ENCODE results near the gene RPS18. TPM values are rescaled to one million over a fixed set of nuclear protein-coding genes. Genes with fewer than 3 reads are reported as not detected.

Gene RPS18
- total RNA-seq, 1 donor from 2014 or later = 950 TPM

DNA sequence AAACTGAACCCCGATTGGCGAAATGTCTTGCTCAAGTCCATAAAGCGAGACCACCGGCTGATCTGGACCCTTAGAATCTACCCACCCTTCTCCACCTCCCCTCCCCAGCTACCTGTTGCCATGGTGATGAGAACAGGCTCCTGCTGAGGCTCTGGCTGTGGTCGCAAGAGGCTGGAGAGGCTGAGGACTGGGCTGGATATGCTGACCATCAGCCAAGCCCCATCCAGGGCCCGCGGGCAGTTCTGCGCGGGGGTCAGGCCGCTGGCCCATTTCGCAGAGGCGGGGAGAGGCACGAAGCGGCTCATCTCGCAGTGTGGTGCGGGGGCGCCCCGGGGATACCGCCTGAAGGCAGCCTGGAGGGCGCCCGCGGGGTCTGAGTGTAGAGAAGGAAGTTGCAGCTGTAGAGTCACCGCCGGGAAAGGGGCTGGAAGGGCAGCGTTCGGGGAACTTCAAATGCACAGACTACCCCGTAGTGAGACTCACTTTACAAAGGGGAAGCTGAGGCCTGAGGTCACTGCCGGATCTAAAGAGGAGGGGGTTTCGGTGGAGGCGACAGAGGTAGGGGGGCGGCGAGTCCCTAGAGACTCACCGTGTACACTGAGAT lies 41.3 kb downstream of the RPS18 start:
- TF ChIP-seq, protein P1, sequence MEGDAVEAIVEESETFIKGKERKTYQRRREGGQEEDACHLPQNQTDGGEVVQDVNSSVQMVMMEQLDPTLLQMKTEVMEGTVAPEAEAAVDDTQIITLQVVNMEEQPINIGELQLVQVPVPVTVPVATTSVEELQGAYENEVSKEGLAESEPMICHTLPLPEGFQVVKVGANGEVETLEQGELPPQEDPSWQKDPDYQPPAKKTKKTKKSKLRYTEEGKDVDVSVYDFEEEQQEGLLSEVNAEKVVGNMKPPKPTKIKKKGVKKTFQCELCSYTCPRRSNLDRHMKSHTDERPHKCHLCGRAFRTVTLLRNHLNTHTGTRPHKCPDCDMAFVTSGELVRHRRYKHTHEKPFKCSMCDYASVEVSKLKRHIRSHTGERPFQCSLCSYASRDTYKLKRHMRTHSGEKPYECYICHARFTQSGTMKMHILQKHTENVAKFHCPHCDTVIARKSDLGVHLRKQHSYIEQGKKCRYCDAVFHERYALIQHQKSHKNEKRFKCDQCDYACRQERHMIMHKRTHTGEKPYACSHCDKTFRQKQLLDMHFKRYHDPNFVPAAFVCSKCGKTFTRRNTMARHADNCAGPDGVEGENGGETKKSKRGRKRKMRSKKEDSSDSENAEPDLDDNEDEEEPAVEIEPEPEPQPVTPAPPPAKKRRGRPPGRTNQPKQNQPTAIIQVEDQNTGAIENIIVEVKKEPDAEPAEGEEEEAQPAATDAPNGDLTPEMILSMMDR (IDR thresholded peaks at IDR 0.05; ENCODE audit: borderline replicate concordance) = no peak
- Histone ChIP-seq H3K27ac (replicated peaks) (peak overlapping the region; percentile 96), H3K4me3 (peak overlapping the region; percentile 88), H3K4me1 (peaks cover 75% of the 10 kb centered on the region), H3K27me3 (ENCODE audit: low read depth) (no peaks in the 10 kb centered on the region), H3K9me3 (replicated peaks) (no peaks in the 10 kb centered on the region), H3K36me3 (peaks cover 10% of the 10 kb centered on the region)
- peak; percentile 62 for DNase-seq
- intact Hi-C loops (cut with micrococcal nuclease) = no loop called here

DNA sequence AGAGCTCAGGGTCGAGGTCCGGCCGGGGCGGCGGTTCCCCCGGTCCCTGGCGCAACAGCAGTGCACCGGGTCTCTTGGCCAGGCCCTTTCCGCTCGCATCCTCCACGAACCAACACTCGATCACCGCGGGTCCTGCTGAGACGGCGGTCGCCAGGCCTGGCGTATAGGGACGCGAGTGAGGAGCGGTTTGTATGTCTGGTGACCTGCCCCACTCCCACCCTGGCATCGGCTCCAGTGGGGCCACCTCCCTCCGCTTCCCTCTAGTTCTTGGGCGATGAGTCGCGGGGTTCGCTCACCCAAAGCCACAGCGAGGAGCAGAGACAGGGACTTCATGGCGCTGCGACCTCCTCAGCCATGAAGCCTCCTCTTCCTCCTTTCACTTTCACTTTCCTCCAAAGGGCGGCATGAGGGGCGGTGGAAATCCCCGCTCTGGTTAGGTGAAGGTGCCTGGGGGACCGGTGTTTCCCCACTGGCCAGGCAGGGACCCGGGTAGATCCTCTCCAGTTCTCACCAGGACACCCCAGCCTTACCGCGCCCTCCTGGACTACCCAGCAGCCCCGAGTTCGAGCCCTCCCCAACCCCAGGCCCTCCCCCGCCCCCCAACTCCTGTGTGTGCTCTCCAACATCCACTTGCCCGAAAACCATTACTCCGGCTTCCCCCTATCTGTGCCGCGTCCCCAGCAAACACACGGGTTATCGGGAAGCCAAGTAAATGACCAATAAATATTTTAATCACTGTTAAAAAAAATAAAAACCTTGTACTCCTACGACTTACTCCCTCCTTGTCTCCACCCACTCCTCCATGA lies 42.0 kb downstream of the RPS18 start, which contains the start of gene TAPBP:
Gene TAPBP, minus strand, starts transcription at position 370 of the 806 bp plus-strand sequence. Its CDS starts 37 bp downstream, at position 333.
- intact Hi-C loops (cut with micrococcal nuclease) = no loop called here

DNA sequence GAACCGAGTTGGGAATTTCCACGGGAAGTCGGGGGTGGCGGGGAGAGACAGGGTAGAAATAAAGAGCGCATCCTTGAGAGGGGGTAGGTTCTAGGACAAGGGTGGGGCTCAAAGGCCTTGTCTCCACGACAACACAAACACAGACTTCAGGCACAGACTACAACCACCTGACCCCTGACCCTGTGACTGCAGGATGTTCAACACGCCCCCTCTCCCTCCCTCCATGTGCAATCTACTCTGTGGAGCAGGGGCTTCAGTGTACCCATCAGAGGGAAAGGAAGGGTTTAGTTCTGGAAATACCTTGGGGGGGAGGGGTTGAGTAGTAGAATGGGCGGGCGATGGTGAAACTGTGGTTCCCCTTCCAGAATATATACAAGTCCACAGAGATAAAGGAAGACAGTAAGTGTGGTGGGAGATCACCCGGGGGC lies 42.7 kb downstream of the RPS18 start:
- Histone ChIP-seq H3K4me1 (peaks cover 88% of the 10 kb centered on the region), H3K27me3 (ENCODE audit: low read depth) (no peaks in the 10 kb centered on the region), H3K4me3 (peak overlapping the region; percentile 88), H3K36me3 (peaks cover 20% of the 10 kb centered on the region), H3K9me3 (replicated peaks) (no peaks in the 10 kb centered on the region), H3K27ac (replicated peaks) (peak overlapping the region; percentile 96)
- TF ChIP-seq, protein P1 (IDR thresholded peaks at IDR 0.05; ENCODE audit: borderline replicate concordance) = no peak
- intact Hi-C loops (cut with micrococcal nuclease) = no loop called here
- peak; percentile 60 for DNase-seq

More for the DNA sequence above, 42.0 kb downstream of the RPS18 start, which contains the start of gene TAPBP:
- Histone ChIP-seq H3K9me3 (replicated peaks) (no peaks in the 10 kb centered on the region), H3K27me3 (ENCODE audit: low read depth) (no peaks in the 10 kb centered on the region), H3K36me3 (peaks cover 14% of the 10 kb centered on the region), H3K4me3 (peak within 1 kb of the TSS; percentile 88), H3K27ac (replicated peaks) (peak within 1 kb of the TSS; percentile 96), H3K4me1 (peaks cover 82% of the 10 kb centered on the region)
- peak; percentile 56 for DNase-seq
- TF ChIP-seq, protein P1 (IDR thresholded peaks at IDR 0.05; ENCODE audit: borderline replicate concordance) = no peak

DNA sequence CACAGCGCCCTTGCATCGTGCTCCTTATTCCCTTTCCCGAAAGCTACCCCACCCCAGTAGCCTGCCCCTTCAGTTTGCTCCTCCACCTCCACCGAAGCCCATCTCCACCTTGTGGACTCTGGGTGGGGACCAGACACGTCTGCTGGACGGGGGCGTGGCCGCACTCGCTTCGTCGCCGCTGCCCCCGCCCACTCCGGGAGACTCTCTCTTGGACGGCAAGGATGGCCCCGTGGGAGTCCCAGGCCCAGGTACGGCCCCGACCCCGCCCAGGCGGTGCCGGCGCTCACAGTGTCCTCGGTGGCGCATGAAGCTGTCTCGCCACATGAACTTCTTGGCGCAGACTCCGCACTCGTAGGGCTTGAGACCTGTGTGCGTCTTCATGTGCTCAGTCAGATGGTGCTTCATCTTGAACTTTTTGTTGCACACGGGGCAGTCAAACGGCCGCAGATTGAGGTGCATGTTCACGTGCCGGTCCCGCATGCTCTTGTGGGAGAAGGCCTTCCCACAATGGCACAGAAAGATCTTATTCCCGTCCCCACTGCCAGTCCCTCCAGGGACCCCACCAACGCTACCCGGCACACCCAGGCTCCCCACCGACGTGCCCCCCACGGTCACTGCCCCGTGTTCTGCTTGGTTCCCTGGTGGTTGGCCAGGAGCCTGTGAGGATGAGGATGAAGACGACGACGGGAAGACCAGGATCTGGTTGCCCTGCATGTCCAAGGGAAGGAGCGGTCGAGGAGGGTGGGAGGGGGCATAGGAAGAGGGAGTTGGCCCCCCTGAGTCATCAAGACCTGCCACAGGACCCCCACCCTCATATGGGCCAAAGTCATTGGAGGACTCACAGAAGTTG lies 43.3 kb downstream of the RPS18 start:
- no peaks in the 10 kb centered on the region for H3K9me3 ChIP-seq (replicated peaks)
- intact Hi-C loops (cut with micrococcal nuclease) = no loop called here
- H3K27ac ChIP-seq (replicated peaks) = peak overlapping the region; percentile 96
- peaks cover 26% of the 10 kb centered on the region for H3K36me3 ChIP-seq
- H3K4me1 ChIP-seq = peaks cover 95% of the 10 kb centered on the region
- H3K27me3 ChIP-seq (ENCODE audit: low read depth) = no peaks in the 10 kb centered on the region
- peak overlapping the region; percentile 88 for H3K4me3 ChIP-seq
- DNase-seq = peak; percentile 54
- TF ChIP-seq, protein P1 (IDR thresholded peaks at IDR 0.05; ENCODE audit: borderline replicate concordance) = no peak
